Spleen (tissue), 11 donors: ENCODE data around the gene TTC12. TPM values are rescaled to one million over a fixed set of nuclear protein-coding genes. Genes with fewer than 3 reads are reported as not detected.

ENCODE experiments used
- DNase-seq: peaks from one replicate; pipeline ENCODE4 v3.0.0-alpha.2; 2020
- H3K27ac ChIP-seq, 8 donors: fragments of 200-600 bp; sonication (generic) in 7 of 8; 1 replicate in 4 of 8; 2 replicates in 4 of 8; pipeline versions ENCODE4 v1.5.0 to v1.8.0; 2016 to 2021; ENCODE audit warnings: inconsistent platforms in 4 of 8, mild to moderate bottlenecking in 4 of 8, moderate library complexity in 1 of 8
- H3K27me3 ChIP-seq, 7 donors: fragments of 200-600 bp; sonication (generic) in 6 of 7; replicated peaks in 1 of 7; 1 replicate in 4 of 7; 2 replicates in 3 of 7; pipeline versions ENCODE4 v1.5.0 to v1.8.0; 2016 to 2021; ENCODE audit warnings: inconsistent platforms in 3 of 7, mild to moderate bottlenecking in 1 of 7
- H3K36me3 ChIP-seq, 6 donors: fragments of 200-600 bp; sonication (generic) in 5 of 6; 1 replicate in 4 of 6; 2 replicates in 2 of 6; pipeline versions ENCODE4 v1.5.0 to v1.8.0; 2016 to 2021; ENCODE audit warnings: inconsistent platforms in 2 of 6
- H3K4me1 ChIP-seq, 6 donors: fragments of 200-600 bp; sonication (generic) in 5 of 6; 1 replicate in 3 of 6; 2 replicates in 3 of 6; pipeline versions ENCODE4 v1.5.0 to v1.8.0; 2016 to 2021; ENCODE audit warnings: inconsistent platforms in 3 of 6
- H3K4me3 ChIP-seq, 8 donors: fragments of 200-600 bp; sonication (generic) in 7 of 8; 1 replicate in 4 of 8; 2 replicates in 4 of 8; pipeline versions ENCODE4 v1.5.0 to v1.8.0; 2016 to 2021; ENCODE audit warnings: inconsistent platforms in 4 of 8, mild to moderate bottlenecking in 4 of 8, moderate library complexity in 2 of 8
- H3K9me3 ChIP-seq, 8 donors: fragments of 200-600 bp; sonication (generic) in 7 of 8; 1 replicate in 4 of 8; 2 replicates in 4 of 8; pipeline versions ENCODE4 v1.5.0 to v1.8.0; 2016 to 2021; ENCODE audit warnings: inconsistent platforms in 4 of 8
- POLR2A ChIP-seq, 3 donors: fragments of 450-650 bp; IDR thresholded peaks; one replicate each; pipeline ENCODE4 v1.5.1; 2017; ENCODE audit warnings: antibody characterized with exemption in 3 of 3, mild to moderate bottlenecking in 1 of 3
- POLR2AphosphoS5 ChIP-seq, 3 donors: sonication (generic); formaldehyde crosslinking; IDR thresholded peaks; one replicate each; pipeline ENCODE4 v1.5.1; 2017; ENCODE audit warnings: antibody characterized with exemption in 3 of 3
- WGBS, 5 donors: extraction: QIAGEN DNeasy Blood & Tissue Kit in 3 of 5; methylation state at CpG; one replicate each; pipeline versions ENCODE4 v1.1.5 to v1.1.7; 2013 to 2018; 5-methylcytosine and 5-hydroxymethylcytosine counted together
- intact Hi-C: fragments of 100-400 bp; cut with DNase I; formaldehyde crosslinking; loops from one replicate; pipeline ENCODE4 v1.15.0; 2023; ENCODE audit warnings: low total_unique reads
- polyA plus RNA-seq, 3 donors: library from polyadenylated mRNA; stranded (reverse); fragments of 200-250 nt; gene quantifications; one replicate each; pipeline ENCODE4 v1.2.1, GENCODE V29; 2013
- total RNA-seq, 7 donors: library from RNA; depleted of rRNA in 3 of 7; stranded (reverse); fragments of >200 nt in 3 of 7; fragmentation: NEBNext Ultra II Directional in 4 of 7; extraction: Animal tissue kit (Norgen Biotek cat#: 25700) in 4 of 7; gene quantifications; one replicate each; pipeline versions ENCODE4 v1.1.0 to v1.2.1, GENCODE V29; 2016 to 2021
- TF ChIP-seq, protein P1 (sequence below), 11 experiments: fragments of 200-600 bp in 7 of 11; fragments of 450-650 bp in 4 of 11; sonication (generic) in 4 of 11; IDR thresholded peaks in 8 of 11; conservative IDR thresholded peaks in 3 of 11; 1 replicate in 7 of 11; 2 replicates in 4 of 11; pipeline versions ENCODE4 v1.4.0 to v1.8.0; 2016 to 2021; ENCODE audit warnings: antibody characterized with exemption in 11 of 11, inconsistent platforms in 4 of 11, mild to moderate bottlenecking in 1 of 11
- donor health status: healthy with polysubstance abuse.
- donor health status: DM: no; HTN: no; CAD: no; lungs with moderate emphysema.
- donor health status: DM: no; HTN: no; CAD: no.
- donor health status: Bipolar disorder and iron deficiency.
- donor health status: healthy.
- donor health status: DM: no; HTN: no; CAD: no.
- donor health status: DM: yes; HTN: yes; CAD: no.

TTC12 gene
- total and polyA plus RNA-seq, 10 donors = 4.2 to 29.8 (median 14.4) TPM

DNA sequence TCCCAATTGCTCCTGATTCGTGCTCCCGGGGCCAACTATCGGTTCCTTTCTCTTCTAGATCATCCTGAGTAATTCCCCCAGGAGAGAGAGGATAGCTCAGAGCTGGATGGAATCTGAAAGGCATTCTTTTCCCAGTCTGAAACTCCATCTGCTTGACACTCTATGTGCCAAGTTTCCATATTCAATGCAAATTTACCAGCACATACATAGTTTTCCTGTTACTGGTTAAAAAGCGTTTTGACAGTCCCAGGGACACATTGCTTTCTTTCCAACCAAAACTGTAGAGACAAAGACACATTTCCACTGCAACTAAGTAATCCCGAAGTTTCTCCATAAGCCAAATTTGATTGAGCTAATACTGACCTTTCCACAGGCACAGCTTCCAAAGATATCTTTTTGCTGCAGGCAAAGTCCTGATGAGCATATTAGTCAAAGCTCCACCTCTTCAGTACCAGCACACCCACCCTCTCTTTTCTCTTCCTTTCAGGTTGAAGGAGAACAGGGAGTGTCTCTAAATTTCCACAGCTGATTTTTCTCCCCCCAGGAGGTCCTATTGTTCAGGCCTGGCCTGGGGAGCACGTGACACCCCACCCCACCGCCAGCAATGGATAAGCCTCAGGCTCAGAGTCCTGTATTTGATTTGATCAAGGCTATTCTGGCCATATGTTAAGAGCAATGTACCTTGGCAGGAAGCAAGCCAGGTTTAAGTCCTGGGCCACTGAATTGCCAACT, 63.5 kb downstream of the TTC12 start:
- intact Hi-C loops = no loop called here
- Histone ChIP-seq H3K36me3 (peaks cover 0 to 14% (median 0%) of the 10 kb centered on the region in 6 donors), H3K9me3 (no peaks in the 10 kb centered on the region), H3K4me1 (peaks cover 0 to 12% (median 2%) of the 10 kb centered on the region in 6 donors), H3K27ac (no peak overlapping the region), H3K4me3 (no peak overlapping the region), H3K27me3 (no peaks in the 10 kb centered on the region)
- TF ChIP-seq, protein P1, sequence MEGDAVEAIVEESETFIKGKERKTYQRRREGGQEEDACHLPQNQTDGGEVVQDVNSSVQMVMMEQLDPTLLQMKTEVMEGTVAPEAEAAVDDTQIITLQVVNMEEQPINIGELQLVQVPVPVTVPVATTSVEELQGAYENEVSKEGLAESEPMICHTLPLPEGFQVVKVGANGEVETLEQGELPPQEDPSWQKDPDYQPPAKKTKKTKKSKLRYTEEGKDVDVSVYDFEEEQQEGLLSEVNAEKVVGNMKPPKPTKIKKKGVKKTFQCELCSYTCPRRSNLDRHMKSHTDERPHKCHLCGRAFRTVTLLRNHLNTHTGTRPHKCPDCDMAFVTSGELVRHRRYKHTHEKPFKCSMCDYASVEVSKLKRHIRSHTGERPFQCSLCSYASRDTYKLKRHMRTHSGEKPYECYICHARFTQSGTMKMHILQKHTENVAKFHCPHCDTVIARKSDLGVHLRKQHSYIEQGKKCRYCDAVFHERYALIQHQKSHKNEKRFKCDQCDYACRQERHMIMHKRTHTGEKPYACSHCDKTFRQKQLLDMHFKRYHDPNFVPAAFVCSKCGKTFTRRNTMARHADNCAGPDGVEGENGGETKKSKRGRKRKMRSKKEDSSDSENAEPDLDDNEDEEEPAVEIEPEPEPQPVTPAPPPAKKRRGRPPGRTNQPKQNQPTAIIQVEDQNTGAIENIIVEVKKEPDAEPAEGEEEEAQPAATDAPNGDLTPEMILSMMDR (IDR thresholded peaks at IDR 0.05 in 8 of 11, conservative IDR thresholded peaks at IDR 0.05 in 3 of 11) = no peak
- no peak for DNase-seq
- 81 to 89% (median 84%) methylated on average over 7 of the region's 7 CpGs for WGBS, 5 donors

DNA sequence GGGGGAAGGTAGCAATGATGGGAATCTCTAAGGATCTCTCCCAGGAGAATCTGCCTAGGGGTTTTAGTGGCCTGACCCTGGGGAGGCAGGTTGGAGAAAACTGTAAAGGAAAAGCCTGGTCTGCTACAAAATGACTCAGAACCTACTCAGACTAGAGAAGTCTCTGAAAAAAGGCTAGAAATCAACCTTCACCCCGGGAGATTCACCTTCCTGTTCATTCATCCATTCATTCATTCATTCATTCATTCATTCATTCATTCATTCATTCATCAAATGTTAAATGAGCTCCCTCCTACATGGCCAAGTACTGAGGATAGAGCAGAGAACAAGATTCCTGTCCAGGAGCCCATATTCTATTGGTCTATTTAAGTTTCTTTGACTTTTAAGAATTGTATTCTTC, 64.3 kb downstream of the TTC12 start:
- Histone ChIP-seq H3K4me3 (no peak overlapping the region), H3K4me1 (peaks cover 0 to 12% (median 2%) of the 10 kb centered on the region in 6 donors), H3K27me3 (no peaks in the 10 kb centered on the region), H3K9me3 (no peaks in the 10 kb centered on the region), H3K36me3 (peaks cover 0 to 5% (median 0%) of the 10 kb centered on the region in 6 donors), H3K27ac (no peak overlapping the region)
- WGBS, 5 donors = 64 to 92% (median 69%) methylated on average over 1 of the region's 1 CpG
- intact Hi-C loops = no loop called here
- DNase-seq = no peak
- TF ChIP-seq, protein P1 (IDR thresholded peaks at IDR 0.05 in 8 of 11, conservative IDR thresholded peaks at IDR 0.05 in 3 of 11) = no peak
- TF ChIP-seq POLR2AphosphoS5 (IDR thresholded peaks at IDR 0.05) (no peak), POLR2A (IDR thresholded peaks at IDR 0.05) (no peak)

DNA sequence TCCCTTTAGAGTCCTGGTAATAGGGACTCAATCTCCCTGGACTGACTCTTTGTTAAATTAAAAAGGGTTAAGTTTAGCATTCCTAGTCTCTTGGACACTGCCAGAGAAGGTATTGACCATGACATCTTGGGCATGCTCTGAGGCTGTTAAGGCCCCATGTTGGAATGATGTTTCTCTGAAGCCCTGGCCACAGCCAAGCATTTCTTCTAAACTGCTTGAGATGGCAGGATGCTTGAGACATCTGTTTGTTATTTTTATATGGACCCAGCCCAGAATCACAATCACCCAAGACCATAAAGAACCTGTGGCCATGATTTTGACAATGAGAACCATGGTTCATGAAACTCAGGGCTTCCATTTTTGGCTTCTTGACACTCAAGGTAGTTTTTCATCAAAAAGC, 67.7 kb downstream of the TTC12 start:
- H3K27me3 ChIP-seq = peaks cover 0 to 5% (median 0%) of the 10 kb centered on the region in 7 donors
- TF ChIP-seq, protein P1 (IDR thresholded peaks at IDR 0.05 in 8 of 11, conservative IDR thresholded peaks at IDR 0.05 in 3 of 11) = no peak
- no peak for TF ChIP-seq POLR2A (IDR thresholded peaks at IDR 0.05)
- TF ChIP-seq POLR2AphosphoS5 (IDR thresholded peaks at IDR 0.05) = no peak
- no peak overlapping the region for H3K4me3 ChIP-seq
- H3K4me1 ChIP-seq = no peaks in the 10 kb centered on the region
- H3K27ac ChIP-seq = no peak overlapping the region
- H3K36me3 ChIP-seq = no peaks in the 10 kb centered on the region
- no peak for DNase-seq
- intact Hi-C loops = no loop called here
- no peaks in the 10 kb centered on the region for H3K9me3 ChIP-seq

DNA sequence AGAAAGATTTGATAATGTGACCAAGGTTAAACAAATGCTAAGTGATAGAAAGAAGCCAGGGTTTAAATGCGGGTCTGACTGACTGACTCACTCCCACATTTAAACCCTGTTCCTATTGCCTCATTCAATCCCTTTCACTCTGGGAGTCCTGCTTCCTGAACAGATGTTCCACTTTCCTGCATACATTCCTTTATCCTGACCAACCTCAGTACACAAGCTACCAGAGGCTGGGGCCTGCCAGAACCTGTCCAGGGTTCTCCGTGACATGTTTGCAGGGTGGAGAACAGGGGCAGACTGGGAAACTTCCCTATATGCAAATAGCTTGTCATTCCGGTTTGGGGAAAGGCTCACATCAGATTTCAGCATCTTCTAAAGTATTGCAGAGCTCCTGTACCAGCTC, 70.2 kb downstream of the TTC12 start:
- intact Hi-C loops = no loop called here
- 64 to 89% (median 71%) methylated on average over 3 of the region's 3 CpGs for WGBS, 5 donors
- Histone ChIP-seq H3K36me3 (no peaks in the 10 kb centered on the region), H3K4me1 (peaks cover 0 to 7% (median 0%) of the 10 kb centered on the region in 6 donors), H3K9me3 (no peaks in the 10 kb centered on the region), H3K4me3 (no peak overlapping the region), H3K27me3 (peaks cover 0 to 27% (median 16%) of the 10 kb centered on the region in 7 donors), H3K27ac (no peak overlapping the region)
- no peak for DNase-seq
- TF ChIP-seq POLR2A (IDR thresholded peaks at IDR 0.05) (no peak), POLR2AphosphoS5 (IDR thresholded peaks at IDR 0.05) (no peak)
- TF ChIP-seq, protein P1 (IDR thresholded peaks at IDR 0.05 in 8 of 11, conservative IDR thresholded peaks at IDR 0.05 in 3 of 11) = no peak
